GM19025 (cell line): Measurements from ENCODE around the gene KRT222.

Experiments used
- ATAC-seq: cut with Tn5 transposase; IDR thresholded peaks from one replicate; pipeline ENCODE4 v1.9.1; 2021; ENCODE audit warnings: mild to moderate bottlenecking, low read depth, moderate library complexity; ENCODE audit not compliant: unreplicated experiment

The KRT222 gene

GRCh38 chr17:40616592-40616991 is 48.4 kb downstream of the KRT222 start:
- ATAC-seq: no peak

GRCh38 chr17:40615841-40616476 is 49.0 kb downstream of the KRT222 start:
- ATAC-seq: no peak

- ATAC-seq: peak; percentile 70
Observed at GRCh38 chr17:40615068-40615840, 49.7 kb downstream of the KRT222 start.

- ATAC-seq: no peak
Observed at GRCh38 chr17:40614431-40615067, 50.4 kb downstream of the KRT222 start.

GRCh38 chr17:40613467-40614154 is 51.4 kb downstream of the KRT222 start:
- no peak for ATAC-seq

- ATAC-seq: no peak
Observed at GRCh38 chr17:40612599-40613244, 52.3 kb downstream of the KRT222 start.

GRCh38 chr17:40611840-40612474 is 53.0 kb downstream of the KRT222 start:
- no peak for ATAC-seq

- ATAC-seq: no peak
Observed at GRCh38 chr17:40610359-40610758, 54.6 kb downstream of the KRT222 start.

- no peak for ATAC-seq
Observed at GRCh38 chr17:40608061-40608581, 56.9 kb downstream of the KRT222 start.

GRCh38 chr17:40607641-40608040 is 57.3 kb downstream of the KRT222 start:
- no peak for ATAC-seq

- no peak for ATAC-seq
Observed at GRCh38 chr17:40606548-40607353, 58.2 kb downstream of the KRT222 start.

GRCh38 chr17:40605306-40605705 is 59.7 kb downstream of the KRT222 start:
- no peak for ATAC-seq
